ENCODE data around the gene CCDC66.
"Not testable (repeated sequence)": the region's sequence is repeated elsewhere in the genome, so short reads cannot be mapped to it uniquely, and the experiment has no call there.

Gene CCDC66

DNA sequence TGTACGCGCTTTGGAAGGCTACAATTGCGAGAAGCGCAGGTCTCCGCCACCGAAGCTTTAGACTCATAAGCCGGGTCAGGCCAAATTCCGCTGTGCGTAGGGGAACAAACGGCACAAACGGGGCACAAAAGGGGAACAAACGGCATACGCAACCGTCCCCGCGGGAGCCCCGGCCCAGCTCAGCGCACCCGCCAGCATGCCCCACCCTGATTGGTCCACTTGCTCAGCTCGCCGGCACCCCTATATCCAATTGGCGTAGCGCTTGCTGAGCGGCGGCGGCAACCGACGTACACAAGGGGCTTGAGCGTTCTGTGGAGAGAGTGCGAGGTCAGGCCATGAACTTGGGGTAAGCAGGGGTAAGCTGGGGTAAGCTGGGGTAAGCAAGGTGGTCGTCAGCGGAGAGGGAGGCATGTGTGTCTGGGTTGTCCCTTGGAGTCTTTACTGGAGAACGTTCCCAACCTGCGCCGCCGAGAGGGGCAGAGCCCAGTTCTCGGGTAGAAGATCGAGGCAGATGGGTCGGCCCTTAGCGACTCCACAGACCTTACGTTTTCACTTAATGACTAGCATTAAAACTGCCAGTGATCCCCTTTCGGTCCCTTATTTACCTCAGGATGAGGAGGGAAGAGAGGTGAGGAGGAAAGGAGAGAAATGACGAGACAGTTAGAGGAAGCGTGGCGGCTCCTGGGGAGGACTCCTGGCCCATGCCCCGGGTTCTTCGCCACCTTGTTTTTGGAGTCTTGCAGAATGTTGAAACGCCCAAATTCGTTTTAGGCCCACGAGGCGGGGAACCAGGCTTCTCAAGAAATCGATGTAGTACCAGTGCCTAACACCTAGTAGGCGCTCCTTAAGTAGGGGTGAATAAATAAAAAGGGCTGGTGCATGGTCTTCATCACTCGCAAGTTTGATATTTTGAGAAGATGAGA is at the start of gene CCDC66:
Gene CCDC66, plus strand, starts transcription at position 268 of the 923 bp plus-strand sequence. Its CDS starts 68 bp downstream, at position 336.
- peak; percentile 96 for DNase-seq

DNA sequence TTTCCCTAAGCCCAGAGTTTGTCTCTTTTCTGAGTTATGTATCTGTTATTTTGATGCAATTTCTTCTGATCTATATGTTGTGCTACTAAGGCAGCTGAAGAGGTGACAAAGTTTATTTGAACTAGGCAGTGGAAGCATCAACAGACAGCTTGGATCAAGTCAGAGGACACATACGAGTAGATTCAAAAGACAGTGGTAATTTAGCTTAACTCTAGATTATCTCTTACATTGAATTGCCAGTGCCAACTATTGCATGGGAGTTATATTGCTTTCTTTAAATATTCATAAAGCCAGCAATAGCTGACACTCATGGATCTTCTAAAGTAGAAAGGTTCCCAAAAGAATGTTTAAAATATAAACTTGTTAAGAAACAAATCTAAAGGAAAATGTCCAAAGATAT is 37.3 kb upstream of the CCDC66 start:
- no peak for DNase-seq

DNA sequence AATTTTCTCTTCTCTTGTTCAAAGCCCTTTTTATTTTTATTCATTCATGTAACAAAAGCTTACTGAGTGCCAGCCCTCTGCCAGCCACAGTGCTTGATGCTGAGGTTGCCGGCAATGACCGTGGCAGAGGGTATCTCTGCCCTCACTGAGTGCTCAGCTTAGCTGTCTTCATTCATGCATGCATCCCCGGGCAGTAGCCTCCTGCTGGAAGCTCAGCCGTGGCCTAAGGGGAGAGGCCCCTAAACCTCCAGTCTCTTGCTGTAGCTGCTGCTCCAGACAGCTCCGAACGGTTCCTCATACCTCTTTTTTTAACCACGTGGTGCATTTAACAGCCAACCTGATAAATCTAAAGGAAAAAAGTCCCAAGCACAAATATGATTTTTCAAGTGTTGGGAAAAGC is 34.6 kb upstream of the CCDC66 start:
- DNase-seq = no peak

DNA sequence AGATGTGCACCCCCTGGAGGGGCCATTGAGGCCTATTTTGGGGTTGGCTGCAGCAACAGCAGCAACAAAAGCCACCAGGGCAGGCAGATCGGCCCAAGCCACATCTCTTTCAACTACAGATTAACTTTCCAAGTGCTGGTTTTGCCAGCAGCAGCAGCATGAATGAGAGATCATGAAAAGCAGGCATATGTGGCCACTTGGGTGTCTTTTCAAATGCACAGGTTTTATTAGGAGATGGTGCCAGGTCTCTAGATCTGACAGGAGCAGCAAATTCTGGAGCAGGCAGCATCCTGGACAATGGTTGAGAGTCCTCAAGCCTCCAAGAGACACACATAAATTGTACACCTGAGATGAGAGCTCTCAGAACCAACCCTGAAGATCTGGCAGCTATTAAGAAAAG is 31.7 kb upstream of the CCDC66 start:
- DNase-seq = no peak

DNA sequence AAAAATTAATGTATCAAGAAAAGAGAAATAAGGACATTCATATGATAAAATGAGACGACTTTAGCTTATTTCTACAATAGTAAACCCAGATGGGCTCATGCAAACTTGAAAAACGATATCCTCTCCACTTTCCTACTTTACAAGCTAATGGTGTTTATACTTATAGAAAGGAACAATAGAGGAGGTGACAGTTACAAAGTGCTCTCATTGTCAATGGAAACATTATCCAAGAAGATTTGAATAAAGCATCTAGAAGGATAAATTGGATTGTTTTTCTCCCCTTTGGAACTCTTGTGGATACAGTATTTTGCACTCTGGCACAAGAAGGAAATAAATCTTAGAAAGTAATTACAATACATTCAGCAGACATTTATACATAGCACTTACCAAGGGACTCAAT is 20.2 kb upstream of the CCDC66 start:
- no peak for DNase-seq

DNA sequence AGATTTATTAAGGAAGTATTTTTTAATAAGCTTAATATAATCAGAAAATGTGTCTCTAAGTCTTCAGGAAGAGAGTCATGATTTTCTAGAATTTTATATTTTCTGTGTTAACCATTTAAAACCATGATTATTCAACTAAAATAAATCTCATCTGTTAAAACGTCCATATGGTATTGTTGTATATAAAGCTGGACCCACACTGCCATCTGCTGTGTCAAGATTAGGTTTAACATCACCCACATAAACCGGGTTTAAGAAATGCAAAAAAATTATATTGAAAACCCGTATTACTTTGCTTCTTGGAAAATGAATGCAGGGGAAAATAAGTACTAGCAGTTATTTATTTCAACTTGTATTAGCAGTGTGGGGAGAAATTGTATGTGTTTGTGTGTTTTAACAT is 9.5 kb upstream of the CCDC66 start:
- no peak for DNase-seq

DNA sequence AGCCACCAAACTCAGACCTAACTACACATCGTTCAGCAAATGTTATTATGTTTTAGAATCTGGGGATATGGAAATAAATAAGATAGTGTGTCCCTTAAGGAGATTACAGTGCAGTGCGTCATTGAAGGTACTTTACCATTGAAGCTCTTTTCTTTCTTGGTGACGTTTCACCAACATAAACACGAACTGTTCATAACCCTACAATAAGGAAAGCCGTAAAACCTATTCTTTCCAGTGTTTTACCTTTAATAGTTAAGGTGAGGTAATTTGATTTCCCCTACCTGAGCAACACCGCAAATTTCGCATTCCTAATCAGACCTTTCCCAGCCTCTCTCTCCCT is 826 bp downstream of the CCDC66 start:
- no peak for DNase-seq

DNA sequence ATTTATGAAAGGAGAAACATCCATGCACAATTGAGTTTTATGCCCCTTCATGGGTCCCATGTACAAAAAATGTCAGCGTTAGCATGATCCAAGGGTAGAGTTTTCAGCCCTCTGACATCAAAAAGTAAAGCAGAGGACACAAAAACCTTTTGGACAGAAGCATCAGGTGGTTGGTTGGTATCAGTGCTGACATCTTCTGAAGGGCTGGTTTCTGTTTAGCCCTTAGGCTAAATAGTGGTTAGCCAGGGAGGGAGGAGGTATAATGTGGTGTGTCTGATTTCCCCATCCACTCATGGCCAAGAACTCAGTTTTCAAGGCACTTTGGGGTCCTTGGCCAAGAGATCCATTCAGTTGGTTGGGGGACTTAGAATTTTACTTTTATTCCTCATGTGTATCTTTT is 16.5 kb downstream of the CCDC66 start:
- DNase-seq = no peak

DNA sequence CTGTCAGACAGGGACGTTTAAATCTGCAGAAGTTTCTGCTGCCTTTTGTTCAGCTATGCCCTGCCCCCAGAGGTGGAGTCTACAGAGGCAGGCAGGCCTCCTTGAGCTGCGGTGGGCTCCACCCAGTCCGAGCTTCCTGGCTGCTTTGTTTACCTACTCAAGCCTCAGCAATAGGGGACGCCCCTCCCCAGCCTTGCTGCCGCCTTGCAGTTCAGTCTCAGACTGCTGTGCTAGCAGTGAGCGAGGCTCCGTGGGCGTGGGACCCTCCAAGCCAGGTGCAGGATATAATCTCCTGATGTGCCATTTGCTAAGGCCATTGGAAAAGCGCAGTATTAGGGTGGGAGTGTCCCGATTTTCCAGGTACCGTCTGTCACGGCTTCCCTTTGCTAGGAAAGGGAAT is 25.0 kb downstream of the CCDC66 start:
- not testable (repeated sequence) for DNase-seq

DNA sequence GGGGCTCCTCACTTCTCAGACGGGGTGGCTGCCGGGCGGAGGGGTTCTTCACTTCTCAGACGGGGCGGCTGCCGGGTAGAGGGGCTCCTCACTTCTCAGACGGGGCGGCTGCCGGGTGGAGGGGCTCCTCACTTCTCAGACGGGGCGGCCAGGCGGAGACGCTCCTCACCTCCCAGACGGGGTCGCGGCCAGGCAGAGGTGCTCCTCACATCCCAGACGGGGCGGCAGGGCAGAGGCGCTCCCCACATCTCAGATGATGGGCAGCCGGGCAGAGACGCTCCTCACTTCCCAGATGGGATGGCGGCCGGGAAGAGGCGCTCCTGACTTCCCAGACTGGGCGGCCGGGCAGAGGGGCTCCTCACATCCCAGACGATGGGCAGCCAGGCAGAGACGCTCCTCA is 27.3 kb downstream of the CCDC66 start:
- not testable (repeated sequence) for DNase-seq

DNA sequence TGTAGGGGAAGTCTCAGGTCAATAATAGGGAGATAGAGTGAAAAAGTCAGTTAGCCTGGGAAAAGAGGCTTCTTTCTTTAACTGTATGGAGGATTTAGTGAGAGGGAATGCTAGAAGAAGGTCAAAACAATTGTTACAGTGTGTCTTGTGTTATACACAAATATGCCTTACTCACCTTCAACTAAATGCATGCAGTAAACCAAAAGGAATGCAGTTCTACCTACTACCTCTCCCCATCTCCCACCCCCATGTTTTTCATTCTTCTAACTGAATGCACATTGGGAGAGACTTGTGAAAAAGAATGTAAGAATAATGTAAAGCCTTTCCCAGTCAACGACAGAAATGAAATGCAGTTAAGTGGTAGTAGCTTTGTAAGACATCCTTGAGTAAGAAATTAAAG is 33.8 kb downstream of the CCDC66 start:
- no peak for DNase-seq

DNA sequence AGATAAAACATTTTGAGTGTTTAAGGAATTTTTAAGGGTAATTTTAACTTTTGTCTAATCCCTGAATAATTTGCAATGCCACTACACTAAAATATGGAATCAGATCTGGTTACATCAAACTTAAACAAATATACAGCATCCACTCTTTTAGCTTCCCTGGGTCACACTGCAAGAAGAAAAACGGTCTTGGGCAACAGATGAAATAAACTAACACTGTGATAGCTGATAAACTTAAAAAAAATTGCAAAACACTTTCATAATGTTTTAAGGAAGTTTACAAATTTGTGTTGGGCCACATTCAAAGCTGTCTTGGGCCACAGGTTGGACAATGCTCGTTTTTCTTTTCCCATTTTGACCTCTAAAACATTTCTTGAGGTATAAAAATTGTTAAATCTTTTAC is 34.3 kb downstream of the CCDC66 start:
- no peak for DNase-seq

DNA sequence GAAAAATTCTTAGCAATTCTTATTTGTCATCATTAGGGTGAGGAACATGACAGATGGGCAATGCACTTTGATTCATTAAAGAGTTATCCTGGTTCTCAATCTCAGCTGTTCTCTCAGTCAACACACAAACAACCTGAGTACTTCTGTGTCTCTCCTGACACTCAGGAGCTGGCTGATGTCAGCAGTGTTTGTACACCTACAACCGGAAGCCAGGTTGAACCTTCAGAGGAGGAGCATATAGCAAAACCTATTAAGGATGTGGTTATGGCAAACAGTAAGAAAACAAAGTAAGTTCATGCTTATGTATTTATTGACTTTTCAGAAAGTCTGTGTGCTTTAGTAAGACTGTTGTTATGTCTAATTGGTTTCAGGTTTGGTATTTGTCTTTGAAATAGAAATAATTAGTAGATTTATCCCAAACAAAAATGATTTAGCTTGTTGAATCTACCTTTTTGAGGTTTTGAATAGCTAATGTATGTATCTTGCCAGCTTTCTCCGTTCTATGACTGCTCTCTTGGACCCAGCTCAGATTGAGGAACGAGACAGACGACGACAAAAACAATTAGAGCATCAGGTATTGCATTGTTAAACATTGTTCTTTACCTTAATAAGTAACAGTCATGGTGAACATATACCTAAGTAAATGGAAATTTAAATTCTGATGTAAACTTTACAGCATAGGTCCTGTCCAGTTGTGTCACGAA is 36.6 kb downstream of the CCDC66 start:
- peak; percentile 42 for DNase-seq

DNA sequence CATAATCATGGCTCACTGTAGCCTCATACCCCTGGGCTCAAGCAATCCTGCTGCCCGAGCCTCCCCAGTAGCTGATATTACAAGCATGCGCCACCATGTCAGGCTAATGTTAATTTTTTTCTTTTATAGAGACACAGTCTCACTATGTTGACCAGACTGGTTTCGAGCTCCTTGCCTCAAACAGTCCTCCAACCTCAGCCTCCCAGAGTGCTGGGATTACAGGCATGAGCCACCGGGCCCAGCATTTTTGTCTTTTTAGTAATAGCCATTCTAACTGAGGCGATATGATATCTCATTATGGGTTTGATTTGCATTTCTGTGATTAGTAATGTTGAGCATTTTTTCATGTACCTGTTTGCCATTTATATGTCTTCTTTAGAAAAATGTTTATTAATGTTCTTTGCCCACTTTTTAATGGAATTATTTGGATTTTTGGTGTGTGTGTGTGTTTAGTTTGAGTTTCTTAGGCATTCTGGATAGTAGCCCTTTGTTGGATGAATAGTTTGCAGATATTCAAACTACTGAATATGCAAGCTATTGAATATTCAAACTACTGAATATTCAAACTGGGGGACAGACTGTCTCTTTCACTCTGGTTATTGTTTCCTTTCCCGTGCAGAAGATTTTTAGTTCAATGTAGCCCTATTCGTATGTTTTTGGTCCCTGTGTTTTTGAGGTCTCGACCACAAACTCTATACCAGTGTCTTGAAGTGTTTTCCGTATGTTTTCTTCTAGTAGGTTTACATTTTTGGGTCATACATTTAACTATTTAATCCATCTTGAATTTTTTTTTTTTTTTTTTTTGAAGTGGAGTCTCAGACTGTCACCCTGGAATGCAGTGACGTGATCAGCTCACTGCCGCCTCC is 39.2 kb downstream of the CCDC66 start:
- no peak for DNase-seq

DNA sequence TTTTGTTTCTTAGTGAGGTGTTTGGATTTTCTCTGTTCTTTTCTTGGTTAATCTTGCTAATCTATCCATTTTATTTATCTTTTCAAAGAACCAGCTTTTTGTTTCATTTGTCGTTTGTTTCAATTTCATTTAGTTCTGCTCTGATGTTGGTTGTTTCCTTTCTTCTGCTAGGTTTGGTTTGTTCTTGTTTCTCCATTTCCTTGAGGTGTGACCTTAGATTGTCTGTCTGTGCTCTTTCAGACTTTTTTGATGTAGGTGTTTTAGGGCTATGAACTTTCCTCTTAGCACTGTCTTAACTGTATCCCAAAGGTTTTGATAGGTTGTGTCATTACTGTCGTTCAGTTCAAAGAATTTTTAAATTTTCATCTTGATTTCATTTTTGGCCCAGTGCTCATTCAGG is 51.5 kb downstream of the CCDC66 start:
- not testable (repeated sequence) for DNase-seq

DNA sequence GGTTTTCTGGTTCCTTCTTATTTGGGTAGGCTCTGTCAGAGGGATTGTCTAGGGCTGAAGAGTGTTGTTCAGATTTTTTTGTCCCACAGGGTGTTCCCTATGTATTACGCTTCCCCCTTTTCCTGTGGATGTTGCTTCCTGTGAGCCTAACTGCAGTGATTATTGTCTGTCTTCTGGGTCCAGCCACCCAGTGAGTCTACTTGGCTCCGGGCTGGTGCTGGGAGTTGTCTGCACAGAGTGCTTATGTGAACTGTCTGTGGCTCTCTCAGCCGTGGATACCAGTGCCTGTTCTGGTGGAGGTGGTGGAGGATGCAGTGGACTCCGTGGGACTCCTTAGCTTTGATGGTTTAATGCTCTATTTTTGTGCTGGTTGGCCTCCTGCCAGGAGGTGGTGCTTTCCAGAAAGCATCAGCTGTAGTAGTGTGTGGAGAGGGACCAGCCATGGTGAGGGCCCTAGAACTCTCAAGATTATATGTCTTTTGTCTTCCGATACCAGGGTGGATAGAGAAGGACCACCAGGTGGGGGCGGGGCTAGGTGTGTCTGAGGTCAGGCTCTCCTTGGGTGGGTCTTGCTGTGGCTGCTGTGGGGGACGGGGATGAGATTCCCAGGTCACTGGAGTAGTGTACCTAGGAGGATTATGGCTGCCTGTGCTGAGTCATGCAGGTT is 53.8 kb downstream of the CCDC66 start:
- DNase-seq = no peak

DNA sequence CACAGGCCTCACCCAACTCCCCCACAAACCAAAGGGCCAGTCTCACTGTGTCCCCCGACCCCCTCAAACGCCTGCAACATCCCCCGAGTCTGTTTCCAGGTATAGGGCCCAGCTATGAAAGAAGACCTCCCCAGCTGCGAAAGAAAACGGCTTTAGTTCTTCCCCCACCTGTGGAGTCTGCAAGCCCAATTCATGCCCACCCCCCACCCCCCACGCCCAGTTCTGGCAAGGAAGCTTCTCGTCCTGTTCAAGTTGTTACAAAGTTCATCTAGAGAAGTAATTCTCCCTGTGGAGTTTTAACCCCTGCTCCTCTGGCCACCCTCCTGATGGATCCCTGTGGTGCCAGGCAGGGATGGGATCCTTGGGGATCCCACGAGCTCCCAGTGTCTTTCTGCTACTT is 54.4 kb downstream of the CCDC66 start:
- no peak for DNase-seq

DNA sequence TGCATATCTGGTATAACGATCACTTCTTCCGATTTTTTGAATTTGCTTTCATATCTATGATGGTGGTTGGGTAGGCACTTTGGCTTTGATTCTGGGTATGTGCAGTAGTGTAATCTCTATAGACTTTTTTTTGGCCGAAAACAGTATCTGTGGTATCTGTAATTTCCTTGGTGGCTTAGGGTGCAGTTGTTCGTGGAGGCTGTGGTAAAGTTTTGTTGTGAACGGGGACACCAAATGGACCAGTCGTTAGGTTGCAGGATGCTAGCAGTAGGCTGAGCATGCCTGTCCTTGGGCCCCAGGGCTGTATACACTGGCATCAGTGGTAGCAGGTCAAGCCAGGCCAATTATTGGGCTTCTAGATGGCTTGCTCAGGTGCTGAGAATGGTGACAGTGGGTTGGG is 55.2 kb downstream of the CCDC66 start:
- peak; percentile 15 for DNase-seq

DNA sequence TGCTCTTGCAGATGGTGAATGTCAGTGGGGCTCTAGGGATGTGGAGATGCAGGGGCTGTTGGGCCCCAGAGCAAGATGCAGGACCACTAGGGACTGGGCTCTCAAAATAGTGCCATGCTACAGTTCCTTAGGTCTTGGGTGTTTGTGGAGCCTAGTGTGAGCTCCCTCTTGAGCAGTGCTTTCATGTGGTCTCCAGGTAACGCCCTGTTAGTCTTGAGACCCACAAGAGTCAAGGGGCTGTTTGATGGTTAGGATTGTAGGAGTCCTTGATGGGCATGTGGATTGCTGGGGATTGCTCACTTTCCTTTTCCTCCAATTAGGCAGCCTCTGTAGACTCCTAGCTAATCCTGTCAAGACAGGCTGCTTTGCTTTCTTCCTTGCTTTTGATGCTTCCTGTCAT is 56.0 kb downstream of the CCDC66 start:
- DNase-seq = no peak

DNA sequence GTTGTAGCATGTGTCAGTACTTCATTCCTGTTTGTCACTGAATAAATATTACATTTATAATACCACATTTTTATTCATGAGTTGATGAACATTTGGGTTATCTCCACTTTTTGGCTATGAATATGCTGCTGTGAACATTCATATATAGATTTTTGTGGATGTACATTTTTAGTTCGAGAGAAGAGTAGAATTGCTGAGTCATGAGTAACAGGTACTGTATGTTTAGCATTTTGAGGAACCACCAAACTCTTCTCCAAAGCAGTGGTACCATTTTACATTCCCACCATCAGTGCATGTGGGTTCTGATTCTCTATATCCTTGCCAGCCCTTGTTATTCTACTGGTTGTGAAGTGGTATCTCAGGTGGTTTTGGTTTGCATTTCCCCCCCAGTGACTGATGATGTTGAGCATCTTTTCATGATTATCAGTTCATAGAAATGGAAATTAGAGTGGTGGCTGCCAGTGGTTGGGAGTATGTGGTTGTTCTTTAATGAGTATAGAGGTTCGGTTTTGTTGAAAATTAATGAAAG is 59.6 kb downstream of the CCDC66 start:
- peak; percentile 3 for DNase-seq

DNA sequence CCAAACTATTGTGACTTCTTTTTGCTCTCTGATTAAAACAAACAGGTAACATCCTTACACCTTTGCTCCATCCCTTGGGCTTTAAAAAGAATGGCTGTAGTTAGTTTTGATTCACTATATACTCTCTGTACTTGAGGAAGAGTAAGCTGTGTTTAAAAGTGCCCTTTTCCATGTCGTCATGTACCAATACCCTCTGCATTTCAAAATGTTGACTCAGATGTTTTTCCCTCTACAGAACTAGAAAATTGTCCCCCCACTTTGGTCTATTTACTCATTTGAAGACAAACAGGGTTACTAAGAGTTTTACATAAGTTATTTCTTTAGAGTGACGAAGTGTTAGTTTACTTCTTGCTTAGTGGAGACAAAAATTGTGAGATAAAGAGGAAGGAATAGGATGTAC is 63.4 kb downstream of the CCDC66 start:
- no peak for DNase-seq

DNA sequence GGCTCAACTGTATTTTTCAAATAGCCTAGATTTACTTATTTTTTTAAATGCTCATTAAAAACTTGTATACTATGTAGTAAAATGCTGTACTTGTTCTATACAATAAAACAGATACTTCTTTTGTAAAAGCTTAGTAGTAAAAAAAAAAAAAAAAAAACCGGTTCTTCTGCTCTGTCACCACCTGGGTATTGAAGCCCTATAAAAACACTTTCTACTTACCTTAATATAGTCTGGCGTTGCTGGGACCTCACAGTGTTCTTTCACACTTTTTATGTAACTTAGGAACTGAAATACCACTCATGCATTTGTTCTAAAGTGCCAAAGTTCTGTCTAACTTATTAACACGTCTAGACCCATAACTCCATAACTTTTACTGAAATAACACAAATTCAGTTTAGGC is 64.7 kb downstream of the CCDC66 start:
- no peak for DNase-seq

DNA sequence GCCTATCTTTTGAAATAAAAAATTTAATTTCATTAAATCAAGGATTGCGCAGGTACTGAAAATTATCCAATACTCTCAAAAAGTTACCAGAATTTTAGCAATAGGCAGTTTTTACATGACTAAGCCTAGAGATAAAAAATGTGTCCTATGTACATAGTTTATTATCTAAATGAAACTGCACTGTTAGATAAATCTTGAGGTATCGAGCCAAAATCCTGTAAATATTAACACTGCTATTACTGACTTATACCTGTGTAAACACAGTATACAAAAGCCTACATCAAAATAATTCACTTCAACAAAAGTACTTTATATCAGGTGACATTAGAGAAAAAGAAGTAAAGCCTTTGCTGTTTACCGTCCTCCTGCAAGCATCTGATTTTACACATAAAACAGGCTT is 65.4 kb downstream of the CCDC66 start:
- DNase-seq = no peak

All from activated CD4-positive, alpha-beta T cell treated with anti-CD3 and anti-CD28 coated beads, Interleukin-2, Interleukin-6, amounts not matched to agents 100 ng/mL and 50 ng/mL, durations not matched to agents 16 hours and 8 hours (primary cell).